HL-60 (cell line): Measurements from ENCODE around the gene C14orf132.

Source experiments
- DNase-seq, 2 experiments: peaks; one replicate each; pipeline ENCODE4 v3.0.0-alpha.2; 2010 to 2020; ENCODE audit warnings: low read depth in 1 of 2, low spot score in 1 of 2
- H3K27ac ChIP-seq: fragments of 250-450 bp; sonication (Bioruptor Pico); replicated peaks from 2 replicates; pipeline ENCODE4 v1.5.1; 2020; ENCODE audit warnings: mild to moderate bottlenecking, moderate library complexity
- H3K27me3 ChIP-seq: fragments of 250-450 bp; sonication (Bioruptor Pico); 2 replicates; pipeline ENCODE4 v1.5.1; 2021; ENCODE audit warnings: mild to moderate bottlenecking, moderate library complexity; ENCODE audit not compliant: insufficient read depth, poor library complexity, severe bottlenecking
- H3K4me3 ChIP-seq: replicated peaks from 2 replicates; pipeline ENCODE4 v1.5.1; 2011; ENCODE audit warnings: mild to moderate bottlenecking, control low read depth, low read length; ENCODE audit not compliant: insufficient read depth
- GABPA ChIP-seq: IDR thresholded peaks from 2 replicates; pipeline ENCODE4 v1.6.1; 2012; ENCODE audit warnings: low read depth
- POLR2AphosphoS5 ChIP-seq: IDR thresholded peaks from 2 replicates; pipeline ENCODE4 v1.6.1; 2012; ENCODE audit warnings: low read depth
- SPI1 ChIP-seq: IDR thresholded peaks from 2 replicates; pipeline ENCODE4 v1.6.1; 2012; ENCODE audit warnings: low read depth, mild to moderate bottlenecking, borderline replicate concordance
- TF ChIP-seq, protein P1 (sequence below): IDR thresholded peaks from one replicate; pipeline ENCODE4 v1.5.1; 2011; ENCODE audit warnings: low read length, control low read depth, inconsistent platforms; ENCODE audit not compliant: insufficient read depth
- TF ChIP-seq, protein P2 (sequence below): IDR thresholded peaks from 2 replicates; pipeline ENCODE4 v1.6.1; 2012; ENCODE audit warnings: low read depth; ENCODE audit not compliant: insufficient replicate concordance

The C14orf132 gene

DNA sequence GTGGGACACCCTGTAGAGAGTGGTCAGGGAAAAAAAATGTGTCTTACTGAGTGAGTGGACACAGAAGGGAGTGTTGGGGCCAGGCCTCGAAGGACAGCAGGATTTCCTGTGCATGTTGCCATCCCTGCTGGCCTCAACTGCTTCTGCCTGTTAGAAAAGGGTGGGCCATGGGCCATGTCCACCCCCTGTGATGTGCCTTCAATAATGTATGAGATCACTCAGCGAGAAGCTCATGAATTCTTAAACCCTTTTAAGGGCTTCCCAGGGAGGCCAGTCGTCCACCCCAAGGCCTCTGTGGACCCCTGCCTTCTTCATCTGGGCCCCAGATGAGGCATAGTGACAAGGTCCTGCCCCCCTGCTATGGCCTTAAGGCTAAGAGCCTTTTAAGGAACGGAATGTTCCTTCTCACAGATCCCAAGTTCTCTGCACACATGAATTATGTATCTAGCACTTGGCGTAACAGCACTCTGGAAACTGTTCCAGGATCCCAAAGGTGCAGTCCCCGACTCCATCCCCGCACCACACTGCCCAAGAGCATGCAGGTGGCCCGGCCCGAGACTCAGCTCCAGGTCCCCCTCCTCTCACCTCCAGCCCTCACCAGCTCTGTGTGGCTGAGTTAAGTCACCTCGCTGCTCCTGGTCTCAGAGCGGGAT is 8.9 kb upstream of the C14orf132 start:
- DNase-seq: no peak
- Histone ChIP-seq H3K27me3 (peaks cover 2% of the 10 kb centered on the region), H3K4me3 (no peak overlapping the region), H3K27ac (no peak overlapping the region)
- TF ChIP-seq, protein P1, sequence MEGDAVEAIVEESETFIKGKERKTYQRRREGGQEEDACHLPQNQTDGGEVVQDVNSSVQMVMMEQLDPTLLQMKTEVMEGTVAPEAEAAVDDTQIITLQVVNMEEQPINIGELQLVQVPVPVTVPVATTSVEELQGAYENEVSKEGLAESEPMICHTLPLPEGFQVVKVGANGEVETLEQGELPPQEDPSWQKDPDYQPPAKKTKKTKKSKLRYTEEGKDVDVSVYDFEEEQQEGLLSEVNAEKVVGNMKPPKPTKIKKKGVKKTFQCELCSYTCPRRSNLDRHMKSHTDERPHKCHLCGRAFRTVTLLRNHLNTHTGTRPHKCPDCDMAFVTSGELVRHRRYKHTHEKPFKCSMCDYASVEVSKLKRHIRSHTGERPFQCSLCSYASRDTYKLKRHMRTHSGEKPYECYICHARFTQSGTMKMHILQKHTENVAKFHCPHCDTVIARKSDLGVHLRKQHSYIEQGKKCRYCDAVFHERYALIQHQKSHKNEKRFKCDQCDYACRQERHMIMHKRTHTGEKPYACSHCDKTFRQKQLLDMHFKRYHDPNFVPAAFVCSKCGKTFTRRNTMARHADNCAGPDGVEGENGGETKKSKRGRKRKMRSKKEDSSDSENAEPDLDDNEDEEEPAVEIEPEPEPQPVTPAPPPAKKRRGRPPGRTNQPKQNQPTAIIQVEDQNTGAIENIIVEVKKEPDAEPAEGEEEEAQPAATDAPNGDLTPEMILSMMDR: no peak
- TF ChIP-seq GABPA (no peak), SPI1 (no peak), POLR2AphosphoS5 (no peak)
- TF ChIP-seq, protein P2, sequence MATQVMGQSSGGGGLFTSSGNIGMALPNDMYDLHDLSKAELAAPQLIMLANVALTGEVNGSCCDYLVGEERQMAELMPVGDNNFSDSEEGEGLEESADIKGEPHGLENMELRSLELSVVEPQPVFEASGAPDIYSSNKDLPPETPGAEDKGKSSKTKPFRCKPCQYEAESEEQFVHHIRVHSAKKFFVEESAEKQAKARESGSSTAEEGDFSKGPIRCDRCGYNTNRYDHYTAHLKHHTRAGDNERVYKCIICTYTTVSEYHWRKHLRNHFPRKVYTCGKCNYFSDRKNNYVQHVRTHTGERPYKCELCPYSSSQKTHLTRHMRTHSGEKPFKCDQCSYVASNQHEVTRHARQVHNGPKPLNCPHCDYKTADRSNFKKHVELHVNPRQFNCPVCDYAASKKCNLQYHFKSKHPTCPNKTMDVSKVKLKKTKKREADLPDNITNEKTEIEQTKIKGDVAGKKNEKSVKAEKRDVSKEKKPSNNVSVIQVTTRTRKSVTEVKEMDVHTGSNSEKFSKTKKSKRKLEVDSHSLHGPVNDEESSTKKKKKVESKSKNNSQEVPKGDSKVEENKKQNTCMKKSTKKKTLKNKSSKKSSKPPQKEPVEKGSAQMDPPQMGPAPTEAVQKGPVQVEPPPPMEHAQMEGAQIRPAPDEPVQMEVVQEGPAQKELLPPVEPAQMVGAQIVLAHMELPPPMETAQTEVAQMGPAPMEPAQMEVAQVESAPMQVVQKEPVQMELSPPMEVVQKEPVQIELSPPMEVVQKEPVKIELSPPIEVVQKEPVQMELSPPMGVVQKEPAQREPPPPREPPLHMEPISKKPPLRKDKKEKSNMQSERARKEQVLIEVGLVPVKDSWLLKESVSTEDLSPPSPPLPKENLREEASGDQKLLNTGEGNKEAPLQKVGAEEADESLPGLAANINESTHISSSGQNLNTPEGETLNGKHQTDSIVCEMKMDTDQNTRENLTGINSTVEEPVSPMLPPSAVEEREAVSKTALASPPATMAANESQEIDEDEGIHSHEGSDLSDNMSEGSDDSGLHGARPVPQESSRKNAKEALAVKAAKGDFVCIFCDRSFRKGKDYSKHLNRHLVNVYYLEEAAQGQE: no peak

DNA sequence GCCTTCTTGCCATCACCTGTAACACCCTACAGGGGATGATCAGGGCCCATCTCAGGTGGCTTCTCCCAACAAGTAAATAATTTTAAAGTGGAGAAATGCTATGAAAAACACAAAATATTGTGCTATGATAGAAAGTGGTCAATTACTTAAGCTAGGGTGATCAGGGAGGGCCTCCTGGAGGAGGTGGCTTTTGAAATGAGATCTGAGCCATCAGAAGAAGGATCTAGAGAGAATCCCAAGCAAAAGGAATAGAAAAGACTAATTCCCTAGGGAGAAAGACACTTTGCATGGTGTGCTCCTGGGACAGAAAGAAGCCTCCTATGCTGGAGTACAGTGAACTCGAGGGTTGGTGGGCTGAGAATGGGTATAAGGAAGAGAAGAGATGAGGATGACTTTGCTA is 7.5 kb upstream of the C14orf132 start:
- DNase-seq: no peak
- Histone ChIP-seq H3K27ac (no peak overlapping the region), H3K27me3 (peaks cover 5% of the 10 kb centered on the region), H3K4me3 (no peak overlapping the region)
- TF ChIP-seq, protein P2: no peak
- TF ChIP-seq, protein P1: no peak
- no peak for TF ChIP-seq GABPA
- TF ChIP-seq SPI1: no peak
- no peak for TF ChIP-seq POLR2AphosphoS5

DNA sequence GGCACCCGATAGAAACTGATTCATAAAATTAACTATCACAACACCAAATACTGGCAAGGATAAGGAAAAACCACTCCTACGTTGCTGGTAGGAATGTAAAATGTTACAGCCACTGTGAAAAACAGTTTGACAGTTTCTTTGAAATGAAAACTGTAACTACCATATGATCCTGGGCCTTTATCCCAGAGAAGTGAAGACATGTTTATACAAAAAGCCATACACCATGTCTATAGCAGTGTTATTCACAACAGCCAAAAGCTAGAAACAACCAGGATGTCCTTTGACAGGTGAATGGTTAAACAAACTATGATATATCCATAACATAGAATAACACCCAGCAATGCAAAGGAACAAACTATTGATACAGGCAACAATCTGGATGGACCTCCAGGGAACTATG is 3.7 kb upstream of the C14orf132 start:
- H3K4me3 ChIP-seq: no peak overlapping the region
- no peak overlapping the region for H3K27ac ChIP-seq
- TF ChIP-seq, protein P2: no peak
- TF ChIP-seq GABPA: no peak
- TF ChIP-seq POLR2AphosphoS5: no peak
- TF ChIP-seq, protein P1: no peak
- no peak for TF ChIP-seq SPI1
- no peak for DNase-seq
- peaks cover 28% of the 10 kb centered on the region for H3K27me3 ChIP-seq
